SK-N-SH treated with all-trans-retinoic acid at 6 μM for 48 hours (cell line): ENCODE results near the gene DCTN3.

Experiments
- ATAC-seq: fragments of 200-7000 bp; cut with Tn5 transposase; 3 replicates; pipeline ENCODE4 v1.9.1; 2020; ENCODE audit warnings: mild to moderate bottlenecking, moderate library complexity
- ARNTL ChIP-seq: fragments of 450-650 bp; formaldehyde crosslinking; IDR thresholded peaks from 2 replicates; pipeline ENCODE4 v1.5.0; 2020; ENCODE audit warnings: low read depth, mild to moderate bottlenecking, moderate library complexity, borderline replicate concordance
- BACH2 ChIP-seq: fragments of 250-450 bp; sonication (Bioruptor Pico); IDR thresholded peaks from 2 replicates; pipeline ENCODE4 v1.9.0; 2021; ENCODE audit warnings: mild to moderate bottlenecking, borderline replicate concordance
- ESRRG ChIP-seq: fragments of 250-450 bp; sonication (Bioruptor Pico); IDR thresholded peaks from 2 replicates; pipeline ENCODE4 v1.6.1; 2021; ENCODE audit warnings: mild to moderate bottlenecking
- GLIS3 ChIP-seq: fragments of 250-450 bp; sonication (Bioruptor Pico); IDR thresholded peaks from 2 replicates; pipeline ENCODE4 v1.5.0; 2020; ENCODE audit warnings: mild to moderate bottlenecking, moderate library complexity
- ISL1 ChIP-seq: fragments of 250-450 bp; sonication (Bioruptor Pico); IDR thresholded peaks from 2 replicates; pipeline ENCODE4 v2.1.2; 2022; ENCODE audit warnings: mild to moderate bottlenecking, moderate library complexity
- OSR1 ChIP-seq: fragments of 250-450 bp; sonication (Bioruptor Pico); IDR thresholded peaks from 2 replicates; pipeline ENCODE4 v1.8.0; 2022; ENCODE audit warnings: moderate library complexity, mild to moderate bottlenecking, inconsistent platforms
- PATZ1 ChIP-seq: fragments of 250-450 bp; sonication (Bioruptor Pico); IDR thresholded peaks from 2 replicates; pipeline ENCODE4 v1.8.0; 2020; ENCODE audit warnings: mild to moderate bottlenecking, moderate library complexity, borderline replicate concordance
- PPARA ChIP-seq: fragments of 250-450 bp; sonication (Bioruptor Pico); IDR thresholded peaks from 2 replicates; pipeline ENCODE4 v1.5.0; 2020; ENCODE audit warnings: mild to moderate bottlenecking, borderline replicate concordance
- TOX ChIP-seq: fragments of 250-450 bp; sonication (Bioruptor Pico); IDR thresholded peaks from 2 replicates; pipeline ENCODE4 v1.8.0; 2021; ENCODE audit warnings: mild to moderate bottlenecking, moderate library complexity, borderline replicate concordance
- ZFP30 ChIP-seq: fragments of 450-650 bp; formaldehyde crosslinking; IDR thresholded peaks from 2 replicates; pipeline ENCODE4 v1.5.0; 2022; ENCODE audit warnings: mild to moderate bottlenecking, moderate library complexity
- ZNF565 ChIP-seq: fragments of 450-650 bp; formaldehyde crosslinking; conservative IDR thresholded peaks from 2 replicates; pipeline ENCODE4 v1.5.0; 2020; ENCODE audit warnings: low read depth, mild to moderate bottlenecking, moderate library complexity
- ZNF70 ChIP-seq: fragments of 450-650 bp; formaldehyde crosslinking; IDR thresholded peaks from 2 replicates; pipeline ENCODE4 v1.5.0; 2020; ENCODE audit warnings: mild to moderate bottlenecking, moderate library complexity
- ZNF8 ChIP-seq: fragments of 450-650 bp; formaldehyde crosslinking; IDR thresholded peaks from 2 replicates; pipeline ENCODE4 v1.5.0; 2020; ENCODE audit warnings: mild to moderate bottlenecking, moderate library complexity
- TF ChIP-seq, protein P1 (sequence below): fragments of 250-450 bp; sonication (Bioruptor Pico); IDR thresholded peaks from 2 replicates; pipeline ENCODE4 v1.5.1; 2020; ENCODE audit warnings: low read depth, mild to moderate bottlenecking, moderate library complexity

The DCTN3 gene

DNA sequence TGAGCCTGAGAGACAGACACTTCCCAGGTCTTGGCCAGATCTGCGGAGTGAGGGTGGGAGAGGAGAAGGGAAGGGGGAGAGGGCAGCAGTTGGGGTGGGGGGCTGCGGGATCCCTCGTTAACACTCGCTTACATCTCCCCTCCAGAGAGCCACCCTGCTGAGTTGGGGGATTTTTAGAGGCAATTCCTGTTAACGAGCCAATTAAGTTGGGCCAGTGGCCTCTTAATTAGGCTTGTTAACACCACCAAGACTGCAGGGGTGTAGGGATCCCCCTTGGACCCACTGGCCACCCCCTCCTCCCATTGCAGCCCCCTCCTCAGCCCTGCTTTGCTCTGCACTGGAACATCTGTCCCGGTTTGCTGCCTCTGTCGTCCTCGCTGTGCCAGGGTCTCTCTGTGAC is 54.4 kb downstream of the DCTN3 start:
- TF ChIP-seq ZNF565 (CRISPR knock-in tag): no peak
- TF ChIP-seq GLIS3: no peak
- TF ChIP-seq PPARA: no peak
- no peak for ATAC-seq

DNA sequence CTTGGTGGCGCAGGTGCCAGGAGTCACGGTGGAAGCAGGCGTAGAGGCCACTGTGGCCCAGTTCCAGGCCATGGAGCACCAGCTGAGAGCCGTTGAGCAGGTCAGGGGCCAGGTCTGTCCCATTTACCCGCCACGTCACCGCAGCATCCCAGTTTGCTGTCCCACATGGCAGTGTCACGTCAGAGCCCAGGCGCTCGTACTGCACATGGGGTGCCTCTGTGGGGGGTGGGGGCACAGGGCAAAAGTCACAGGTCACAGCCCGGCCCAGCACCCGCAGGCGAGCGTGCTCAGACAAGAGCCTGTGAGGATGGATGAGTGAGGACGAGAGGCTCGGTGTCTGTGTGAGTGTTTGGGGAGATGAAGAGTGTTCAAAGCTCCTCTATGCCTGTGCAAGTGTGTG is 55.7 kb downstream of the DCTN3 start:
- no peak for ATAC-seq
- TF ChIP-seq PPARA (no peak), ISL1 (CRISPR knock-in tag) (no peak), OSR1 (CRISPR knock-in tag) (no peak), BACH2 (CRISPR knock-in tag) (no peak), ZNF70 (no peak), TOX (CRISPR knock-in tag) (no peak), ZNF8 (no peak), ESRRG (CRISPR knock-in tag) (no peak), ZNF565 (CRISPR knock-in tag) (no peak), PATZ1 (CRISPR knock-in tag) (no peak), ARNTL (CRISPR knock-in tag) (no peak), ZFP30 (CRISPR knock-in tag) (no peak)
- TF ChIP-seq, protein P1, sequence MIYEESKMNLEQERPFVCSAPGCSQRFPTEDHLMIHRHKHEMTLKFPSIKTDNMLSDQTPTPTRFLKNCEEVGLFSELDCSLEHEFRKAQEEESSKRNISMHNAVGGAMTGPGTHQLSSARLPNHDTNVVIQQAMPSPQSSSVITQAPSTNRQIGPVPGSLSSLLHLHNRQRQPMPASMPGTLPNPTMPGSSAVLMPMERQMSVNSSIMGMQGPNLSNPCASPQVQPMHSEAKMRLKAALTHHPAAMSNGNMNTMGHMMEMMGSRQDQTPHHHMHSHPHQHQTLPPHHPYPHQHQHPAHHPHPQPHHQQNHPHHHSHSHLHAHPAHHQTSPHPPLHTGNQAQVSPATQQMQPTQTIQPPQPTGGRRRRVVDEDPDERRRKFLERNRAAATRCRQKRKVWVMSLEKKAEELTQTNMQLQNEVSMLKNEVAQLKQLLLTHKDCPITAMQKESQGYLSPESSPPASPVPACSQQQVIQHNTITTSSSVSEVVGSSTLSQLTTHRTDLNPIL (CRISPR knock-in tag): no peak
- TF ChIP-seq, all 23 proteins: peak for 0
